ENCODE measurements around the gene CUL4A. TPM values are rescaled to one million over a fixed set of nuclear protein-coding genes. Genes with fewer than 3 reads are reported as not detected.

The CUL4A gene
- total RNA-seq, 1 donor from 2014 or later, result 208 TPM

DNA sequence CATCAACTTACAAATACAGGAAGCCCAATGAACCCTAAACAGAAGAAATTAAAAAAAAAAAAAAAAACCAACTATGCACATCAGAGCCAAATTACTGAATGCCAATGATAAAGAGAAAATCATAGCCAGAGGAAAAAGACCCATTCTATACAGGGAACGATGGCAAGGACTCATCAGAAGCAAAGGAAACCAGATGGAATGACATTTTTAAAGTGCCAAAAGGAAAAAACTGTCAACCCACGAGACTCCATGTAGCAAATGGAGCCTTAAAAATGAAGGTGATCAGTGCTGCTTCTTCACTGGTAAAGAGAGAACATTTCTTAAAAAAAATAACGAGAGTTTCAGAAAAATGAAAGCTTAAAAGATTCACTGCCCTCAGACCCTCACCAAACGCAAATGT, 19.2 kb upstream of the CUL4A start:
- Histone ChIP-seq H3K4me3 (no peak overlapping the region), H3K27ac (no peak overlapping the region), H3K9me3 (no peaks in the 10 kb centered on the region), H3K4me1 (no peaks in the 10 kb centered on the region), H3K36me3 (peaks cover 34 to 63% of the 10 kb centered on the region in 2 donors), H3K27me3 (no peaks in the 10 kb centered on the region)
- TF ChIP-seq, protein P1, sequence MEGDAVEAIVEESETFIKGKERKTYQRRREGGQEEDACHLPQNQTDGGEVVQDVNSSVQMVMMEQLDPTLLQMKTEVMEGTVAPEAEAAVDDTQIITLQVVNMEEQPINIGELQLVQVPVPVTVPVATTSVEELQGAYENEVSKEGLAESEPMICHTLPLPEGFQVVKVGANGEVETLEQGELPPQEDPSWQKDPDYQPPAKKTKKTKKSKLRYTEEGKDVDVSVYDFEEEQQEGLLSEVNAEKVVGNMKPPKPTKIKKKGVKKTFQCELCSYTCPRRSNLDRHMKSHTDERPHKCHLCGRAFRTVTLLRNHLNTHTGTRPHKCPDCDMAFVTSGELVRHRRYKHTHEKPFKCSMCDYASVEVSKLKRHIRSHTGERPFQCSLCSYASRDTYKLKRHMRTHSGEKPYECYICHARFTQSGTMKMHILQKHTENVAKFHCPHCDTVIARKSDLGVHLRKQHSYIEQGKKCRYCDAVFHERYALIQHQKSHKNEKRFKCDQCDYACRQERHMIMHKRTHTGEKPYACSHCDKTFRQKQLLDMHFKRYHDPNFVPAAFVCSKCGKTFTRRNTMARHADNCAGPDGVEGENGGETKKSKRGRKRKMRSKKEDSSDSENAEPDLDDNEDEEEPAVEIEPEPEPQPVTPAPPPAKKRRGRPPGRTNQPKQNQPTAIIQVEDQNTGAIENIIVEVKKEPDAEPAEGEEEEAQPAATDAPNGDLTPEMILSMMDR (IDR thresholded peaks at IDR 0.05), result no peak
- intact Hi-C loops (cut with DNase I), result no loop called here
- DNase-seq (ENCODE audit: low spot score in 2 of 2), result no peak

DNA sequence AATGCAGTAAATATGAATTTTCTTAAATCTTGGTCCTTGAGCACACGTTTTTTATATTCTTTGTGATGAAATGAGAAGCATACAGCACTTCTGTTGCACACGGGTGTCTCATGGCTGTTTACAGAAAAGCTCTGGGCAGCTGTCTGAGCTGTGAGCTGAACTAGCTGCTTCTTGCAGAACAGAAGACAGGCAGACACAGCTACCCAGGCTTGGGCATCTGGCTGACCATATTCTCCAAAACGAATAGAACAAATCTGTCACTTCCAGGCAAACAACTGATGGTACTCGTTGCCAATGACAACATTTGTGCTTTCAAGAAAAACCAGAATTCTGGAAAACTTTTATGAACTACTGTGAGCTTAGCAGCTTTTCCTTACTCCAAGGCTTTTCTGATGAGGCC, 17.1 kb upstream of the CUL4A start:
- H3K36me3 ChIP-seq, result peaks cover 40 to 83% of the 10 kb centered on the region in 2 donors
- H3K27me3 ChIP-seq, result no peaks in the 10 kb centered on the region
- no peaks in the 10 kb centered on the region for H3K4me1 ChIP-seq
- no peaks in the 10 kb centered on the region for H3K9me3 ChIP-seq
- H3K4me3 ChIP-seq, result no peak overlapping the region
- TF ChIP-seq, protein P1 (IDR thresholded peaks at IDR 0.05), result no peak
- no peak overlapping the region for H3K27ac ChIP-seq
- DNase-seq (ENCODE audit: low spot score in 2 of 2), result no peak
- intact Hi-C loops (cut with DNase I), result no loop called here

DNA sequence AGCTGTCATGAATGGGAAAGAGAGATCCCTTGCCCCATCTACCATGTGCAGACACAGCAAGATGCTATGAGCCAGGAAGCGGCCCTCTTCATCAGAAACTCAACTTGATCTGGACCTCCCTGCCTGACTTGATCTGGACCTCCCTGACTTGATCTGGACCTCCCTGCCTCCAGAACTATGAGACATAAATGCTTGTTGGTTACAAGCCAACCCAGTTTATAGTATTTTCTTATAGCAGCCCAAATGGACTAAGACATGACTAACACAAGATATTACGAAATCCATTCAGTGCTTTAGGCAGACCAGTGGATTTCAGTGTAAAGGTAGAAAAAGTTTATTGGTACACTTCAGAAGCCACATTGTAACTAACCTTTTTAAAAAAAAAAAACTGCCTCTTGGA, 16.5 kb upstream of the CUL4A start:
- H3K36me3 ChIP-seq, result peaks cover 46 to 88% of the 10 kb centered on the region in 2 donors
- no peaks in the 10 kb centered on the region for H3K9me3 ChIP-seq
- H3K4me1 ChIP-seq, result no peaks in the 10 kb centered on the region
- no peak for DNase-seq (ENCODE audit: low spot score in 2 of 2)
- H3K27ac ChIP-seq, result no peak overlapping the region
- intact Hi-C loops (cut with DNase I), result no loop called here
- TF ChIP-seq, protein P1 (IDR thresholded peaks at IDR 0.05), result no peak
- no peaks in the 10 kb centered on the region for H3K27me3 ChIP-seq
- H3K4me3 ChIP-seq, result no peak overlapping the region

GRCh38 chr13:113195360-113195759, 14.1 kb upstream of the CUL4A start:
- DNase-seq (ENCODE audit: low spot score in 2 of 2), result no peak
- intact Hi-C loops (cut with DNase I), result no loop called here
- H3K9me3 ChIP-seq, result no peaks in the 10 kb centered on the region
- no peaks in the 10 kb centered on the region for H3K27me3 ChIP-seq
- no peaks in the 10 kb centered on the region for H3K4me1 ChIP-seq
- no peak overlapping the region for H3K4me3 ChIP-seq
- TF ChIP-seq, protein P1 (IDR thresholded peaks at IDR 0.05), result no peak
- peaks cover 51 to 89% of the 10 kb centered on the region in 2 donors for H3K36me3 ChIP-seq
- H3K27ac ChIP-seq, result no peak overlapping the region

DNA sequence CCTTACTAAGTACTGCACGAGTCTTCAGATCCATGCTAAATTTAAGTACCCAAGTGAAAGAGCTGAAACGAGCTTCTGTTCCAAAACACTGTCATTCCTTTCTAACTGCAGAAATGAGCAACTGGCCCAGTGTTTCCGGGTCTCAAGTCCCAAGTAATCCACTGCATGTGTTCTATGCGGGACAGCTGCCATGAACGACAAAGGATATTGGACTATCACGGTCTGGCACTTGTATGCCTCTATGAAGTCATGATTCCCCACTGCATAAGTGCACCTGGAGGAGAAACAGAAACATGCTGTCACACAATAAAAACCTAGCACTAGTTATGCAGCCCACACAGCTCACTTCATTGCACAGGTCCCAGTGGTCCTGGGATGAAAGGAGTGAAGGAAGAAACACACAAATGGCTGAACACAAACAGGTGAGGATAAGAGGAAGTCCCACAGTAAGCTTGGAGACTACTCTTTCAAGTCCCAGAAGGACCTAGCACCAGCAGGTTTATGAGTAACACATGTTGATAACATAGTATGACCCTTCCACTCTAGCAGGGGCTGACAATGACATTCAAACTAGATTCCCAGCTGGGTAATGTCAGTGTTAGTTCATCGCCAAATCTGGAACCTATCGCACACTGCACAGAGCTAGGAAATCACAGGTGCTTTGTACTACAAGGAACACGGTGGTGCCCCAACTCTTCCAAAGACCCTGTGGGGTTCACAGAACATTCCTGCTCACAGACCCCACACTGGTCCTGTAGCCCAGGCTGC, 12.3 kb upstream of the CUL4A start:
- TF ChIP-seq, protein P1 (IDR thresholded peaks at IDR 0.05), result no peak
- Histone ChIP-seq H3K9me3 (no peaks in the 10 kb centered on the region), H3K36me3 (peaks cover 49 to 80% of the 10 kb centered on the region in 2 donors), H3K4me1 (no peaks in the 10 kb centered on the region), H3K27me3 (no peaks in the 10 kb centered on the region), H3K27ac (no peak overlapping the region), H3K4me3 (no peak overlapping the region)
- intact Hi-C loops (cut with DNase I), result no loop called here
- no peak for DNase-seq (ENCODE audit: low spot score in 2 of 2)
